Anterior cingulate cortex (tissue), 58 donors: ENCODE measurements around the gene TRPM2.

Source experiments
- DNase-seq, 58 donors: peaks; one replicate each; lab custom pipeline; 2025; lab: John Stamatoyannopoulos, UW

The TRPM2 gene

DNA sequence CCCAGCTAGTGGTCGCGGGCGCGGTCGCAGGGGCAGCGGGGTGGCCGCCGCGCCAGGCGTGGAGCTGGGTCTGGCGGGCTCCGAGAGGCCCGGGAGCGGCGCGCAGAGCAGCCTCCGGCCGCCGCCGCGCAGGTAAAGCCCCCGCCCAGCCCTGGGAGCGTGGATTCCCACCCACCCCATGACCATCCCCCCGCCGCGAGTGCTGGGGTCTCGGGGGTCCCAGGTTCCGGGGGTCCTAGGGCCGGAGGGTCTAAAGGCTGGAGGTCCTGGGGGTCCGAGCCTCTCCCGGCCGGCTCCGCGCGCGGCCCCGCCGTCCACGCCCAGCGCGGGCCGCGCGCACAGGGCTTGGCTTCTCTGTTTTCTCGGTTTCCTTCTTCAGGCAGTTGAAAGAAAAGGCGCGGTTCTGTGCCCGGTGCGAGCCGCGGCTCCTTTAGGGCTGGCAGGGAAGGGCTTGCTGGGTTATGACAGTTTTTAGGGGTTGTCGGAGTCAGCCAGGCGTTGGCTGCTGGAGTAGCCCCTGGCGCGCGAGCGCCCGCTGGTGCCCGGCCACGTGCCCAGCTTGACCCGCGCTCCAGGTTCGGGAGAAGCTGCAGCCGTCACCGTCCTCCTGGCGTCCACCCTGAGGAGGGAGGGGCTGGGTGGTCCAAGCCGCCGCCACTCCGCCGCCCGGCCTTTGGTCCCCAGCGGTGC, 102.2 kb downstream of the TRPM2 start:
- DNase-seq = no peak

DNA sequence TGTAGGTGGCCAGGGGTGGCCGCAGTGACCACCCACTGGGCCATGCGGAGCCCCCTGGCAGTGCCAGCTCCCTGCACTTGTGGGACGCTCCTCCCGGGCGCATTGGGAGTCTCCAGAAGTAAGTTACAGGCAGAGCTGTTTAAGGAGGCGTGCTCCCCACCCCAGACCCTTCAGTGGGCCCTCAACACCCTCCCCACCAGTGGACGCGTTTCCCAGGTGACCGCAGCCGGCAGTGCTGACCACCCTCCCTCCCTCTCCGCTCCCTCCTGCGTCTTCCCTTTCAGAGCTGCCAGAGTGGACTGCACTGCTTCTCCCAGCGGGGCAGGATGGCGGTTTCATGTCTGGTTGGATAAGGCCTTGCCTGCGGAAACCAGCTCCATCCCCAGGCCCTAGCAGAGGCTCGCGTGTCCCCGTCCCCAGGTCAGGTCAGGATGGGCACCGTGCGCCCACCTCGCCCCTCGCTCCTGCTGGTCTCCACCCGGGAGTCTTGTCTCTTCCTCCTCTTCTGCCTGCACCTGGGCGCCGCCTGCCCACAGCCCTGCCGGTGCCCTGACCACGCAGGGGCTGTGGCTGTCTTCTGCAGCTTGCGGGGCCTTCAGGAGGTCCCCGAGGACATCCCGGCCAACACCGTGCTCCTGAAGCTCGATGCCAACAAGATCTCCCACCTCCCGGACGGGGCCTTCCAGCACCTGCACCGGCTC, 102.9 kb downstream of the TRPM2 start:
- DNase-seq = no peak

DNA sequence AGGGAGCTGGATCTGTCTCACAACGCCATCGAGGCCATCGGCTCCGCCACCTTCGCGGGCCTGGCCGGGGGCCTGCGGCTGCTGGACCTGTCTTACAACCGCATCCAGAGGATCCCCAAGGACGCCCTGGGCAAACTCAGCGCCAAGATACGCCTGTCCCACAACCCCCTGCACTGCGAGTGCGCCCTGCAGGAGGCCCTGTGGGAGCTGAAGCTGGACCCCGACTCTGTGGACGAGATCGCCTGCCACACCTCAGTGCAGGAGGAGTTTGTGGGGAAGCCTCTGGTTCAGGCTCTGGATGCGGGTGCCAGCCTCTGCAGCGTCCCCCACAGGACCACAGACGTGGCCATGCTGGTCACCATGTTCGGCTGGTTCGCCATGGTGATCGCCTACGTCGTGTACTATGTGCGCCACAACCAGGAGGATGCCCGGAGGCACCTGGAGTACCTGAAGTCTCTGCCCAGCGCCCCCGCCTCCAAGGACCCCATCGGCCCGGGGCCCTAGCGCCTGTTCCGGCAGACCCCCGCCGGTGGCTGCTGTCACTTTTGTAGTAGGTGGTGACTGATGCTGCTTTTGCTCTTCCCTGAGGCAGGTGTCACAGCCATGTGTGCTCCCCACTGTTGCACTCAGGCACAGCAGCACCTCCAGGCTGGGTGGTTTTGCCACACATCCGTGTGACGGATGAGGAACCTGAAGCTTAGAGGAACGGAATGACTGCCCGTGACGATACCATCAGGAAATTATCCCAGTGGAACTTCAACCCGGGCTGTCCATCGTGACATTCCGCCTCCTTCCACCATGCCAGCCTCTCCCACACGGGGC, 103.7 kb downstream of the TRPM2 start:
- no peak for DNase-seq

GRCh38 chr21:44458971-44459711, 105.7 kb downstream of the TRPM2 start:
- DNase-seq = no peak

DNA sequence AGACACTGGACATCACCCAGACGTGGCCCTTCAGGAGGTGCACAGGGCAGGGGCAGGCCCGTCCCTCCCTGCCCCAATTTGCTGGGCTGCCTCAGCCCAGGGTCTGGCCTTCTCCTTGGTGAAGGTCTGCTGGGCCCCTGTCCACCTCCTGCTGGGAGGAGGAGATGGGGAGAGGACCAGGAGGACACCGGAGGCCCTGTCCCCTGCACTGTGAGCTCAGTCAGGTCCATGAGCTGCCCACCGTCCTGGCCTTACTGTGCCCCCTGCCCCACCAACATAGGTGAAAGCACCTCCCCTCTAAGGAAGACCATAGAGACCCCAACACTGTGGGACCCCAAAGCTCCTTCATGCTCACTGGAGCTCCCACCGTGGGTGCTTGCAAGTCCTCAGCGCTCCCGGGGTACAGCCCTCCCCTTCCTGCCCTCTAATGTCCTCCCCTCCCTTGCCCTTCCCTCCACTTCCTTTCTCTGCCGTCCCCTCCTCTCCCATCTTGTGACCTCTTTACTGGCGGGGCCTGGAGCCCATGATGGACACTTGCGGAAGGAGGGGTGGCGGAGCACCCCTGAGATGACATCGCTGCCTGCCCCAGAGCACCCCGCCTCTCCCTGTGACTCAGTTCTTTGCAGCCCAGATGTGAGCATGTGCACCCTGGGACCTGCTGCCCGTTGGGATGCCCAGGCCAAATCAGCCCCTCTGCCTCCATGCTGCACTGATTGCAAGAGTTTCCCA, 106.5 kb downstream of the TRPM2 start:
- DNase-seq = no peak

DNA sequence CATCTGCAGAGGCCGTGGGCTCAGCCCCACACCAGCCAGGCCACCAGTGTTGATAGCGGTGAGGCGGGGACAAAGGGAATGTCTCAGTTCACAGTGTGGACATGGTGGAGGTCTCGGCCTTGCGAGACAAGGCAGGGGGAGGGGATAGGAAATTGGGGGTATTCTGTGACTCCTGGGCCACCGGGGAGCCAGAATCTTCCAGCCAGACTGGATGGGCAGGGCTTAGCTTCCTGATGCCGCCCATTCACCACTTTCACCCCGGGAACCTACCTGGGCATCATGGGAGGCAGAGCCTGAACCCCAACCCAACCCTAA, 107.0 kb downstream of the TRPM2 start:
- no peak for DNase-seq

DNA sequence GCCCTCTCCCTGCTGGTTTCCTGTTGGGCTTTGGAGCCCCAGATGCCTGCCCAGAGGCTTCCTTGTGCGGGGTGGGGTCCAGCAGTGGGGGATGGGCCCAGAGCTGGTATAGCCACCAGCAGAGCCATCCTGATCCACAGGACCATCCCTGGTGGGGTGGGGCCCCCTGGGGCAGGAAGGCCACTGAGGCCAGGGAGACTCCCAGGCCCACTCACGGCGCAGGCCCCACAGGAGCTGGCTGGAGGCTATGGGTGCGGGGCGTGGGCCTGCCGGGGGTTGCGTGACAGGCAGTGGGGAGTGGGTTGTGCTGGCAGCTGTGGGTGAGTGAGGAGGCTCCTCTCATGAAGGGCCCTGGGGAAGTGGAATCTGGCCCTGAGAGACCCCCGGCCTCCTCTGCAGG, 107.6 kb downstream of the TRPM2 start:
- DNase-seq = no peak

- no peak for DNase-seq
Observed at GRCh38 chr21:44461464-44462001, 108.1 kb downstream of the TRPM2 start.

- DNase-seq = no peak
Observed at GRCh38 chr21:44462086-44462833, 108.8 kb downstream of the TRPM2 start.

DNA sequence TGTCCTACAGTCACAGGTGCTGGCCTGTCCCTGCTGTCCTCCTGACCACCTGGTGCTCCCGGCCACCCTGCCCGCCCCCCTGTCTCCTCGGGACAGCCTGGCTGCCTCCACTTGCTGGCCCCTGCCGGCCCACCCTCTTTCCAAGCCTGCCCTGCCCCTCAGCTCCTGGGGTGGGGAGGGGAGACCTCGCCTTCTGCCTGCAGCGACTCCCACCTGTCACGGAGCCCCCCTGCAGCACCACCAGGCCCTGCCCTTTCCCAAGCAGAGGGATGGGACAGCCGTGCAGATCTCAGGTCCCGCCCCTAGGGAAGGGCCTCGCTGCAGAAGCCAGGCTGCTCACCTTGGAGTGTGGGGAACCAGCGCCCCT, 109.4 kb downstream of the TRPM2 start:
- no peak for DNase-seq

- peak in 10 of 58 donors; percentile 11 to 38 (median 26) for DNase-seq
Observed at GRCh38 chr21:44463724-44464123, 110.3 kb downstream of the TRPM2 start.

- no peak for DNase-seq
Observed at GRCh38 chr21:44464351-44464750, 110.9 kb downstream of the TRPM2 start.

DNA sequence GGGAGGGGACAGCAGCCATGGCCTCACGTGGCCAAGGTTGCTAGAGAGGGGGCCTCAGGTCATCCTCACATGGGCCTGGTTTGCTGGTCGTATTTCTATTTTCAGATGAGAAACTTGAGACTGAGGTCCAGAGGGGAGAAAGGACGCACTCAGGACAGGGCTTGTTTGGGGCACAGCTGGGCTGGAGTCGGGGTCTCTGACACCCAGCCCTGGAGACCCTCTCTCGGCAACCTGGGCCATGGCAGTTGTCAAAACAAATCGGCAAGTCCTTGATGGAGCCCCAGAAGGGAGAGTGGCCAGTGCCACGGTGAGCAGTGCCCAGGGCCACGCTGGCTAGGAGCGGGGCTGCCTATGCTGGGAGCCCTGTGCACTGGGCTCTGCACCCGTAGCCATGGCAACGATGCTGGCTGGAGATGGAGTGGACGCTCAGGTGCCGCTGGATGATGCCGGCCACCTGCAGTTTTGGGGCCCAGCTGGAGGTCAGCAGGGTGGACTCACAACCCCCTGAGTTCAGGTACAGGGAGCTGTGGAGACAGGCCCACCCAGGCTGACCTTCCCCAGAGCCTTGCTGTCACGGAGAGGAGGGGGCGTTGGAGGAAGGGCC, 113.0 kb downstream of the TRPM2 start:
- DNase-seq = no peak

GRCh38 chr21:44466996-44467858, 113.8 kb downstream of the TRPM2 start:
- no peak for DNase-seq

- DNase-seq = no peak
Observed at GRCh38 chr21:44467859-44468195, 114.4 kb downstream of the TRPM2 start.

DNA sequence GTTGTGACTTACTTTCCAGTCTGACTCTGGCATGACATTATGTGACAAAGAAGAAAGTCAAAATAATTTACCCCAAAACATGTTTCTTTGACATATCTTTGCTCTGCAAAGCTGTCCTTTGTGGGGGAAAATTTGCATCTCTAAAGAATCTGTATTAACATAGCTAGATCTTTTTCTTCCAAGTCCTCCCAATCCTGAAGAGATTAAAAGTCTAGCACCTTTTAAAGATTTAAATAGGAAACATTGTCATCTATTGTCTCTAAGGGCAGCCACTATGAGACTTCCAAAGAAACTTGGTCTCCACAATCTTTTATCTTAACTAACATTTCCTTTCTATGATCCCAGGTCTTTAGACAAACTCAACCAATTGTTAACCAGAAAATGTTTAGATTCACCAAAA, 117.9 kb downstream of the TRPM2 start:
- DNase-seq = no peak

GRCh38 chr21:44471996-44472395, 118.6 kb downstream of the TRPM2 start:
- DNase-seq = no peak
